Non-pigmented ciliary epithelial cell (primary cell): Measurements from ENCODE around the gene SSBP4.

Experiments used
- DNase-seq: peaks from one replicate; pipeline ENCODE4 v3.0.0-alpha.2; 2010; ENCODE audit warnings: low read depth

Gene SSBP4

GRCh38 chr19:18444513-18444912, 25.3 kb downstream of the SSBP4 start:
- no peak for DNase-seq

- no peak for DNase-seq
Measured at GRCh38 chr19:18445262-18445948, 26.2 kb downstream of the SSBP4 start.

GRCh38 chr19:18446145-18446810, 27.1 kb downstream of the SSBP4 start:
- DNase-seq: no peak

- no peak for DNase-seq
Measured at GRCh38 chr19:18446811-18447359, 27.7 kb downstream of the SSBP4 start.

GRCh38 chr19:18449552-18449951, 30.4 kb downstream of the SSBP4 start:
- no peak for DNase-seq

- no peak for DNase-seq
Measured at GRCh38 chr19:18450021-18450930, 31.1 kb downstream of the SSBP4 start.

GRCh38 chr19:18450931-18451836, 32.0 kb downstream of the SSBP4 start:
- DNase-seq: no peak

- no peak for DNase-seq
Measured at GRCh38 chr19:18452386-18452785, 33.2 kb downstream of the SSBP4 start.

- DNase-seq: no peak
Measured at GRCh38 chr19:18453269-18454024, 34.2 kb downstream of the SSBP4 start.

- no peak for DNase-seq
Measured at GRCh38 chr19:18456279-18456678, 37.1 kb downstream of the SSBP4 start.

GRCh38 chr19:18456974-18457373, 37.8 kb downstream of the SSBP4 start:
- no peak for DNase-seq

- no peak for DNase-seq
Measured at GRCh38 chr19:18457483-18458331, 38.5 kb downstream of the SSBP4 start.

GRCh38 chr19:18460900-18461299, 41.7 kb downstream of the SSBP4 start:
- DNase-seq: no peak

GRCh38 chr19:18461471-18461870, 42.3 kb downstream of the SSBP4 start:
- no peak for DNase-seq

- peak; percentile 60 for DNase-seq
Measured at GRCh38 chr19:18464646-18465045, 45.4 kb downstream of the SSBP4 start.

GRCh38 chr19:18465214-18465963, 46.2 kb downstream of the SSBP4 start:
- DNase-seq: no peak

- DNase-seq: no peak
Measured at GRCh38 chr19:18465964-18466339, 46.8 kb downstream of the SSBP4 start.

- no peak for DNase-seq
Measured at GRCh38 chr19:18466354-18466753, 47.2 kb downstream of the SSBP4 start.

GRCh38 chr19:18467978-18468377, 48.8 kb downstream of the SSBP4 start:
- DNase-seq: no peak
